Measurements from ENCODE around the gene NKTR.
"Not testable (repeated sequence)": the region's sequence is repeated elsewhere in the genome, so short reads cannot be mapped to it uniquely, and the experiment has no call there.

Gene NKTR

DNA sequence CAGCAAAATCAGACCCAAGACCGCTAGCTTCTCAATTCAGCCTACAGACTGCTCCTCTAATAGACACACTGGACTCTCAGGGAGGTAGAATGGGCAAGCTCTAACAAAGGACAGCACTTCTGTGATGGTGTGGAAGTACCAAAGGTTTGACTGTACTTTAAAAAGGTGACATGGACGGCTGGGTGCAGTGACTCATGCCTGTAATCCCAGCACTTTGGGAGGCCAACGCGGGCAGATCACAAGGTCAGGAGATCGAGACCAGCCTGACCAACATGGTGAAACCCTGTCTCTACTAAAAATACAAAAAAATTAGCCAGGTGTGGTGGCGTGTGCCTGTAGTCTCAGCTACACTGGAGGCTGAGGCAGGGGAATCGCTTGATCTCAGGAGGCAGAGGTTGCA, 3.4 kb upstream of the NKTR start:
- DNase-seq, result not testable (repeated sequence)

GRCh38 chr3:42600958-42601675, 631 bp downstream of the NKTR start:
- no peak for DNase-seq

- DNase-seq, result no peak
Observed at GRCh38 chr3:42601896-42602581, 1.6 kb downstream of the NKTR start.

- DNase-seq, result no peak
Observed at GRCh38 chr3:42602961-42603360, 2.5 kb downstream of the NKTR start.

GRCh38 chr3:42605546-42606173, 5.2 kb downstream of the NKTR start:
- no peak for DNase-seq

DNA sequence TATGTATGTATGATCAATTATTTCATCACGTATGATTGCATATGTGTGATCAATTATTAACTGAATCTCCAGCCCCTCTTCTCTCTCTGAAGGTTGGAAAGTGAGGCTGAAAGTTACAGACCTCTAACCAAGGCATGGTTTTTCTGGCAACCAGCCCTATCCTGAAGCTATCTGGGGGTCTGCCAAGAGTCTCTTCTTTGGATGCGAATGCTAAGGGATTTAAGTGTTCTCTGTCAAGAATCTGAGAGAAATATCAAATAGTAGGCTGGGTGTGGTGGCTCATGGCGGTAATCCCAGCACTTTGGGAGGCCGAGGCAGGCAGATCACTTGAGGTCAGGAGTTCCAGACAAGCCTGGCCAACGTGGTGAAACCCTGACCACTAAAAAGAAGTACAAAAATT, 8.1 kb downstream of the NKTR start:
- DNase-seq, result no peak

GRCh38 chr3:42610976-42611375, 10.5 kb downstream of the NKTR start:
- DNase-seq, result no peak

DNA sequence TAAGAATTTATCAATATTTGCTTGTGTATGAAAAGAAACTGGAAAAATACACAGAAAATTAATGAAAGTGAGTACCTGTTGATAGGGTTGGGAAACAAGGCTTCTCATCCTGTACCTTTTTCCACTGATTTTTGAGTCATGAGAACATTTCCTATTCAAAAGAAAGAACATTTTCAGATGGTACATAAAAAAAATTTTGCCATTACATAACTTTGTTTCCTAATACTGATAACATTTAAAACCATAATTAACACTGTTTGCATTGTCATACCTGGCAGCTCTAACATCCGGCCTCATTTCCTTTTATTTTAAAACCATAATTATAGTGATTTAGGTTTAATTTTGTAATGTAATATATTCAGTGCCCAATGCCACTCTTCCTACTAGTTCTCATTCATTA, 11.7 kb downstream of the NKTR start:
- no peak for DNase-seq

GRCh38 chr3:42612928-42613327, 12.4 kb downstream of the NKTR start:
- DNase-seq, result no peak

GRCh38 chr3:42613462-42613861, 13.0 kb downstream of the NKTR start:
- DNase-seq, result no peak

GRCh38 chr3:42631620-42632019, 31.1 kb downstream of the NKTR start:
- no peak for DNase-seq

DNA sequence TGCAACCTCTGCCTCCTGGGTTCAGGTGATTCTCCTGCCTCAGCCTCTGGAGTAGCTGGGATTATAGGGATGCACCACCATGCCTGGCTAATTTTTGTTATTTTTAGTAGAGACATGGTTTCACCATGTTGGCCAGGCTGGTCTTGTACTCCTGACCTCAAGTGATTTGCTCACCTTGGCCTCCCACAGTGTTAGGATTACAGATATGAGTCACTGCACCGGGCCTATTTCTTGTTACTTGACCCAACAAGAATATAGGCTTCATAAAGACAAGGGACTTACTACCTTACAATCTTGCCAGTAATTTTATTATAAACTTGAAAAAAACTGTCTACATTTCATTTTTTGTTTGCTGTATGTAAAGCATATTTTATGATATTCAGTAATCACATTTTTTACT, 31.7 kb downstream of the NKTR start:
- no peak for DNase-seq

- DNase-seq, result no peak
Observed at GRCh38 chr3:42633544-42633943, 33.1 kb downstream of the NKTR start.

GRCh38 chr3:42635111-42635510, 34.6 kb downstream of the NKTR start:
- DNase-seq, result peak; percentile 12

- DNase-seq, result no peak
Observed at GRCh38 chr3:42637001-42637400, 36.5 kb downstream of the NKTR start.

DNA sequence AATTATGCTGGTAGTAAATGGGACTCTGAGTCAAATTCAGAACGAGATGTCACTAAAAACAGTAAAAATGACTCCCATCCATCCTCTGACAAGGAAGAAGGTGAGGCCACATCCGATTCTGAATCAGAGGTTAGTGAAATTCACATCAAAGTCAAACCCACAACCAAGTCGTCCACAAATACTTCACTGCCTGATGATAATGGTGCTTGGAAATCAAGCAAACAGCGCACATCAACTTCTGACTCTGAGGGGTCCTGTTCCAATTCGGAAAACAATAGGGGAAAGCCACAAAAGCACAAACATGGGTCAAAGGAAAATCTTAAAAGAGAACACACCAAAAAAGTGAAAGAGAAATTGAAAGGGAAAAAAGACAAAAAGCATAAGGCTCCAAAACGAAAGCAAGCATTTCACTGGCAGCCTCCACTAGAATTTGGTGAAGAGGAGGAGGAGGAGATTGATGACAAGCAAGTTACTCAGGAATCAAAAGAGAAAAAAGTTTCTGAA, 37.9 kb downstream of the NKTR start:
- DNase-seq, result no peak

DNA sequence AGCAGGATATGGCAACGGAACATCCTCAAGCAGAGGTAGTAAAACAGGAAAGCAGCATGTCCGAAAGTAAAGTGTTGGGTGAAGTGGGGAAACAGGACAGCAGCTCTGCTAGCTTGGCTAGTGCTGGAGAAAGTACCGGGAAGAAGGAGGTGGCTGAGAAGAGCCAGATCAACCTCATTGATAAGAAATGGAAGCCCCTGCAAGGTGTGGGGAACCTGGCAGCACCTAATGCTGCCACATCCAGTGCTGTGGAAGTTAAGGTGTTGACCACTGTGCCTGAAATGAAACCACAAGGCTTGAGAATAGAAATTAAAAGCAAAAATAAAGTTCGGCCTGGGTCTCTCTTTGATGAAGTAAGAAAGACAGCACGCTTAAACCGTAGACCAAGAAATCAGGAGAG, 38.7 kb downstream of the NKTR start:
- no peak for DNase-seq

DNA sequence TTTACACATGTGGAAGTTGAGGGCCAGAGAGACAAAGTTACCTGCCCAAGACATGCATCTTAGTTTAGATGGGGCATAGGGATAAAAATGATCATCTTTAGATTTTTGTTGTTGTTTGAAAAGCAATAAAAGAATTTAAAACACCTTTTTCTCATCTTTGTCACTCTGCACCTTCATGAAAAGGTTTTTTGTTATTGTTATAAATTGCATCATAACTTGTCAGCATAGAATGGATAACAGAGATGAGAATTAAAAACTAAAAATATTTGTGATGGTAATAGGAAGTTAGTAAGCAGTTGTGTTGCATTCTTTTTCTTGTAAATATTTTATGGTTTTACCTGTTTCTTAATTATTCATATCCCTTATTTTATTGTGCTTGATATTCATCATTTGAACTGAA, 39.6 kb downstream of the NKTR start:
- DNase-seq, result no peak

DNA sequence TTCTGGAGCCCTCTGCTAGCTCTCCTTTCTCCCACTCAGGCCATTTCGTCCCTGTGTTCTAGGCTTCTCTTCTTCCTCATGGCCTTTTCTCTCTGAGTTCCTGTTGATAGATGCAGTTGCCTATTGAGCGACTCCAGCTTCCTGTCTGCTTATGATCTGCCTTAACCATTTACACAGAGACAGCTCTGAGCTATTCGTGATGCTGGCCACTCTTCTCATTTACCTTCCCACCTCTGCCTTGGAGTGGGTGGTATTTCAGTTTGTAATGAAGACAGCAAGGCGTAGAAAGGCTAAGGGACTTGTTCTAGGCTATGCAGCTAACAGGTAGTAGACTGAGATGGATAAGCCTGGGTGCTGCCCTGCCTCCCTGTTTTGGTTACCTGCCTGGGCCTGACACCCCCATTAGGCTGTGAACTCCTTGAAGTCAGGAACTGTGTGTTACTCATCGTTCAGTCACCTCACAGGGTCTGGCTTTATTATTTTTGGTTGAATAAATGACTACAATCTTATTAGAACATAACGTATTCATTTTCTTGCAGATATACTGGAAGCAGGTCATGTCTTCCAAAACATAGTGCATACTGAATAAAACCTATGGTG, 40.4 kb downstream of the NKTR start:
- no peak for DNase-seq

- no peak for DNase-seq
Observed at GRCh38 chr3:42647821-42648459, 47.5 kb downstream of the NKTR start.

- no peak for DNase-seq
Observed at GRCh38 chr3:42649006-42649405, 48.5 kb downstream of the NKTR start.

DNA sequence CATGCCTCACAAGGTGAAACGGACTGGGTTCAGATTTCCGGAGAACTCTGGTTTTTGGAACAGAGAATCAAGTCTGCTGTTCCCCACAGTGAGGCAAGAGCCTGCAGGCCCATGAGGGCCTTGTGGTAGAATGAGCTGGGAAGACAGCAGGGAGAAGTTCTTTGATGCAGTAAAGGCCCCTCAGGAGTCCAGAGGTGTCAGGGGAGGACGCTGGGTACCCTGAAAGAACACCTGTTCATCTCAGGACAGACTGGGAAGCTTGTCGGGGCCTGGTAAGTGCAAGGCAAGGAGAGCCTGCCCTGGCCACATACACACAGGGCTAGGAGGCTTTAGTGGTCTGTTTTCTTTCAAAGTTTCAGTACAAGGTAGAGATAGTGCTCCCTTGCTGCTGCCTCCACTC, 49.3 kb downstream of the NKTR start:
- no peak for DNase-seq

All from SIG-M5 (cell line).